Fibroblast of lung (primary cell): ENCODE results near the gene TARBP1. TPM values are rescaled to one million over a fixed set of nuclear protein-coding genes. Genes with fewer than 3 reads are reported as not detected.

Experiments used
- DNase-seq, 2 donors: peaks; one replicate each; pipeline versions ENCODE4 v3.0.0 to v3.0.0-alpha.2; 2010; ENCODE audit warnings: low read depth in 2 of 2
- H2AFZ ChIP-seq: 2 replicates; pipeline ENCODE4 v1.5.1; 2012; ENCODE audit warnings: low read length, control low read depth, inconsistent platforms
- H3K27ac ChIP-seq: 2 replicates; pipeline ENCODE4 v1.5.1; 2011; ENCODE audit warnings: low read length, control low read depth; ENCODE audit not compliant: insufficient read depth
- H3K27me3 ChIP-seq: 2 replicates; pipeline ENCODE4 v1.5.1; 2011; ENCODE audit warnings: mild to moderate bottlenecking, low read length; ENCODE audit not compliant: control insufficient read depth, insufficient read depth
- H3K36me3 ChIP-seq: 2 replicates; pipeline ENCODE4 v1.5.1; 2011; ENCODE audit warnings: low read length; ENCODE audit not compliant: control insufficient read depth, insufficient read depth
- H3K4me1 ChIP-seq: 2 replicates; pipeline ENCODE4 v1.5.1; 2011; ENCODE audit warnings: low read length; ENCODE audit not compliant: control insufficient read depth, insufficient read depth; ENCODE audit errors: extremely low read depth
- H3K4me2 ChIP-seq: 2 replicates; pipeline ENCODE4 v1.5.1; 2011; ENCODE audit warnings: low read length, control low read depth; ENCODE audit not compliant: insufficient read depth; ENCODE audit errors: extremely low read depth
- H3K4me3 ChIP-seq, 4 experiments: fragments of 200-600 bp in 1 of 4; sonication (generic) in 1 of 4; replicated peaks in 1 of 4; 2 replicates each; pipeline ENCODE4 v1.5.1; 2011 to 2016; ENCODE audit warnings: low read length in 4 of 4, low read depth in 3 of 4, mild to moderate bottlenecking in 3 of 4, control low read depth in 2 of 4, inconsistent platforms in 1 of 4, mixed read lengths in 1 of 4; ENCODE audit not compliant: insufficient read depth in 1 of 4; ENCODE audit errors: control extremely low read depth in 1 of 4
- H3K79me2 ChIP-seq: 2 replicates; pipeline ENCODE4 v1.5.1; 2012; ENCODE audit warnings: mild to moderate bottlenecking, low read length, inconsistent platforms; ENCODE audit not compliant: control insufficient read depth, insufficient read depth
- H3K9ac ChIP-seq: 2 replicates; pipeline ENCODE4 v1.5.1; 2011; ENCODE audit warnings: mild to moderate bottlenecking, low read length, control low read depth; ENCODE audit not compliant: insufficient read depth
- H3K9me3 ChIP-seq: 2 replicates; pipeline ENCODE4 v1.5.1; 2012; ENCODE audit warnings: low read depth, low read length; ENCODE audit not compliant: control insufficient read depth, insufficient read depth
- H4K20me1 ChIP-seq: 2 replicates; pipeline ENCODE4 v1.5.1; 2011; ENCODE audit warnings: low read length; ENCODE audit not compliant: control insufficient read depth, insufficient read depth; ENCODE audit errors: extremely low read depth
- EZH2 ChIP-seq: IDR thresholded peaks from 2 replicates; pipeline ENCODE4 v1.5.1; 2012; ENCODE audit warnings: low read length, control low read depth, mild to moderate bottlenecking; ENCODE audit errors: missing control alignments
- polyA plus RNA-seq, 2 donors: library from polyadenylated mRNA; depleted of rRNA in 1 of 2; stranded (reverse) in 1 of 2; unstranded in 1 of 2; fragments of >200 nt; gene quantifications; 2 replicates each; pipeline ENCODE4 v1.2.1, GENCODE V29; 2011 to 2012; ENCODE audit warnings: missing spikeins in 1 of 2
- total RNA-seq: library from RNA; depleted of rRNA; stranded (reverse); fragments of >200 nt; gene quantifications from 2 replicates; pipeline ENCODE4 v1.2.1, GENCODE V29; 2014
- TF ChIP-seq, protein P1 (sequence below), 2 donors: IDR thresholded peaks in 1 of 2; conservative IDR thresholded peaks in 1 of 2; 1 replicate in 1 of 2; 2 replicates in 1 of 2; pipeline ENCODE4 v1.5.1; 2011 to 2012; ENCODE audit warnings: low read length in 2 of 2, control low read depth in 1 of 2, inconsistent platforms in 1 of 2, low read depth in 1 of 2, mild to moderate bottlenecking in 1 of 2

The TARBP1 gene
- total and polyA plus RNA-seq, 2 donors (not counting 1 experiment from before 2014, with no cell fraction given): 11.6 to 20.6 TPM

DNA sequence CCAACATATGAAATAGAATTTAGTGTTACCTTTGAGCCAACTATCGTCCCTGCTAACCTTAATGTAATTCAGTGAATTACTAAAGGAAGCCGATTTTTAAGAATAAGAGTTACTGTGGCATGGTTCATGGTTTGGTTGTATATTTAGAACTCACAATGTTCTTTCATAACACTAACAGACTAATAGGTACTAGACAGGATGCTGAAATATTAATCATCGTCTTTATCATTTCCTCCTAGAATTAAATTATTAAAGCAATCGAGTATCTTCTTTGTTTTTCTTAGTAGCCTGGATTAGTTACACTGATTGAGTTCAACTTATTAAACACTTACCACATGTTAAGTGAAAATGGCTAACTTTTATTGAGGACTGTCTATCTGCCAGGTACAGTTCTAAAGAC lies 47.7 kb downstream of the TARBP1 start:
- H3K9me3 ChIP-seq: no peaks in the 10 kb centered on the region
- H3K36me3 ChIP-seq: no peaks in the 10 kb centered on the region
- no peak for TF ChIP-seq EZH2
- TF ChIP-seq, protein P1, sequence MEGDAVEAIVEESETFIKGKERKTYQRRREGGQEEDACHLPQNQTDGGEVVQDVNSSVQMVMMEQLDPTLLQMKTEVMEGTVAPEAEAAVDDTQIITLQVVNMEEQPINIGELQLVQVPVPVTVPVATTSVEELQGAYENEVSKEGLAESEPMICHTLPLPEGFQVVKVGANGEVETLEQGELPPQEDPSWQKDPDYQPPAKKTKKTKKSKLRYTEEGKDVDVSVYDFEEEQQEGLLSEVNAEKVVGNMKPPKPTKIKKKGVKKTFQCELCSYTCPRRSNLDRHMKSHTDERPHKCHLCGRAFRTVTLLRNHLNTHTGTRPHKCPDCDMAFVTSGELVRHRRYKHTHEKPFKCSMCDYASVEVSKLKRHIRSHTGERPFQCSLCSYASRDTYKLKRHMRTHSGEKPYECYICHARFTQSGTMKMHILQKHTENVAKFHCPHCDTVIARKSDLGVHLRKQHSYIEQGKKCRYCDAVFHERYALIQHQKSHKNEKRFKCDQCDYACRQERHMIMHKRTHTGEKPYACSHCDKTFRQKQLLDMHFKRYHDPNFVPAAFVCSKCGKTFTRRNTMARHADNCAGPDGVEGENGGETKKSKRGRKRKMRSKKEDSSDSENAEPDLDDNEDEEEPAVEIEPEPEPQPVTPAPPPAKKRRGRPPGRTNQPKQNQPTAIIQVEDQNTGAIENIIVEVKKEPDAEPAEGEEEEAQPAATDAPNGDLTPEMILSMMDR (conservative IDR thresholded peaks at IDR 0.05 in 1 of 2, IDR thresholded peaks at IDR 0.05 in 1 of 2; ENCODE audit: low read depth in 1 of 2, low read length in 2 of 2): no peak
- H3K9ac ChIP-seq: no peak overlapping the region
- H3K4me2 ChIP-seq: no peak overlapping the region
- DNase-seq: no peak
- H3K27me3 ChIP-seq: no peaks in the 10 kb centered on the region
- no peak overlapping the region for H3K27ac ChIP-seq
- H3K79me2 ChIP-seq: no peaks in the 10 kb centered on the region
- H3K4me3 ChIP-seq: no peak overlapping the region
- H2AFZ ChIP-seq: no peak overlapping the region
- H4K20me1 ChIP-seq: no peaks in the 10 kb centered on the region
- H3K4me1 ChIP-seq: no peaks in the 10 kb centered on the region

DNA sequence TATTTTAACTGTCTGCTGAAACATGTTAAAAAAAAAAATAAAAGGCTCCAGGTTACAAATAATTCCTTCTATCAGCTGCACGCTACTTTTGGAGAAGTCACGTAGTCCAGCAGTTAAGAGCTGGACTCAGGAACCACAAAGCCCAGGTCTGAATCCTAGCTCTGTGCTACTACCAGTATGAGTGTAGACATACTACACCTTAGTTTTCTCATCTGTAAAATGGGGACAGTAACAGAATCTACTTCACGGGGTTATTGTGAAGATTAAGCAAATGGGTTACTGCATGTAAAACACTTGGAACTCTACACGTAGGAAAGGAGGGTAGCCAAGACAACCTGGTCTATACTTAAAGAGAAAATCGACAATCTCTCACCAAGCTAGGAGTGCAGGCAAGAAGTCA lies 48.3 kb downstream of the TARBP1 start:
- Histone ChIP-seq H2AFZ (no peak overlapping the region), H4K20me1 (no peaks in the 10 kb centered on the region), H3K9me3 (no peaks in the 10 kb centered on the region), H3K27me3 (no peaks in the 10 kb centered on the region), H3K79me2 (no peaks in the 10 kb centered on the region), H3K27ac (no peak overlapping the region), H3K4me3 (no peak overlapping the region), H3K36me3 (no peaks in the 10 kb centered on the region), H3K9ac (no peak overlapping the region), H3K4me2 (no peak overlapping the region), H3K4me1 (no peaks in the 10 kb centered on the region)
- no peak for DNase-seq
- TF ChIP-seq, protein P1 (conservative IDR thresholded peaks at IDR 0.05 in 1 of 2, IDR thresholded peaks at IDR 0.05 in 1 of 2; ENCODE audit: low read depth in 1 of 2, low read length in 2 of 2): no peak
- no peak for TF ChIP-seq EZH2

DNA sequence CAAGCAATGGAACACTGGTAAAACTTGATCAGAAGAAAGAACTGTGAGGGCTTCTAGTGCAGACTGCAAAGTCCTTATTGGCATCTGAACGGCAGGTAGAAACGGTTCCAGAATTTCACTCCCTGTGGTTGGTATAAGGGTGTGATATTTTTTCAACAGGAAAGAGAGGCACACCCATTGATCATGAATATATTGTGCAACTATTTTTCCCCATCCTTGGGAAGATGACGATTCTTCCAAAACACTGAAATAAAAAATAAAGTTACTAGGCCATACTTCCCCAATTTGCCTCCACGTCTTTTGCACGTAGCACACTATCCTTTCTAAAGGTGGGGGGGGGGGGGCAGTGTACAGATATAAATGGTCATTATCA lies 49.6 kb downstream of the TARBP1 start:
- Histone ChIP-seq H3K4me2 (no peak overlapping the region), H2AFZ (no peak overlapping the region), H3K9ac (no peak overlapping the region), H4K20me1 (no peaks in the 10 kb centered on the region), H3K4me3 (no peak overlapping the region), H3K27ac (no peak overlapping the region), H3K4me1 (no peaks in the 10 kb centered on the region), H3K79me2 (no peaks in the 10 kb centered on the region), H3K27me3 (no peaks in the 10 kb centered on the region), H3K36me3 (no peaks in the 10 kb centered on the region), H3K9me3 (no peaks in the 10 kb centered on the region)
- TF ChIP-seq EZH2: no peak
- TF ChIP-seq, protein P1 (conservative IDR thresholded peaks at IDR 0.05 in 1 of 2, IDR thresholded peaks at IDR 0.05 in 1 of 2; ENCODE audit: low read depth in 1 of 2, low read length in 2 of 2): no peak
- no peak for DNase-seq
